Measurements from ENCODE around the gene TMEM61. TPM values are rescaled to one million over a fixed set of nuclear protein-coding genes. Genes with fewer than 3 reads are reported as not detected.

Gene TMEM61
- total and polyA plus RNA-seq, 11 donors, result 0.48 to 1.2 TPM; not detected in 9

- H3K9me3 ChIP-seq, result no peaks in the 10 kb centered on the region
- no peak overlapping the region for H3K4me3 ChIP-seq
- H3K27me3 ChIP-seq, result peaks cover 0 to 27% (median 5%) of the 10 kb centered on the region in 9 donors
- DNase-seq, result no peak
- no peaks in the 10 kb centered on the region for H3K36me3 ChIP-seq
- no peak overlapping the region for H3K27ac ChIP-seq
- no peak for TF ChIP-seq POLR2A (IDR thresholded peaks at IDR 0.05)
- no peak for TF ChIP-seq CTCF (IDR thresholded peaks at IDR 0.05)
- no peak for ATAC-seq
- H3K4me1 ChIP-seq, result peaks cover 0 to 11% (median 0%) of the 10 kb centered on the region in 12 donors
- WGBS, 4 donors, result 81 to 92% (median 87%) methylated on average over 5 of the region's 5 CpGs
- intact Hi-C loops (cut with DNase I), result no loop called here
Measured at GRCh38 chr1:54985556-54985955, 5.1 kb downstream of the TMEM61 start.

GRCh38 chr1:54986025-54986424, 5.6 kb downstream of the TMEM61 start:
- Histone ChIP-seq H3K4me3 (no peak overlapping the region), H3K4me1 (peaks cover 0 to 7% (median 0%) of the 10 kb centered on the region in 12 donors), H3K36me3 (no peaks in the 10 kb centered on the region), H3K9me3 (no peaks in the 10 kb centered on the region), H3K27ac (no peak overlapping the region), H3K27me3 (peaks cover 0 to 22% (median under 1%) of the 10 kb centered on the region in 9 donors)
- ATAC-seq (no peak), DNase-seq (no peak)
- TF ChIP-seq CTCF (IDR thresholded peaks at IDR 0.05) (no peak), POLR2A (IDR thresholded peaks at IDR 0.05) (no peak)
- intact Hi-C loops (cut with DNase I), result no loop called here
- WGBS, 4 donors, result 73 to 88% (median 86%) methylated on average over 10 to 15 of the region's 15 CpGs

GRCh38 chr1:54986533-54986932, 6.1 kb downstream of the TMEM61 start:
- no peak overlapping the region for H3K27ac ChIP-seq
- intact Hi-C loops (cut with DNase I), result no loop called here
- H3K36me3 ChIP-seq, result no peaks in the 10 kb centered on the region
- WGBS, 4 donors, result 90 to 94% (median 91%) methylated on average over 3 of the region's 3 CpGs
- ATAC-seq, result no peak
- peaks cover 0 to 17% (median 0%) of the 10 kb centered on the region in 9 donors for H3K27me3 ChIP-seq
- DNase-seq, result no peak
- H3K4me1 ChIP-seq, result peaks cover 0 to 6% (median 0%) of the 10 kb centered on the region in 12 donors
- no peak for TF ChIP-seq CTCF (IDR thresholded peaks at IDR 0.05)
- TF ChIP-seq POLR2A (IDR thresholded peaks at IDR 0.05), result no peak
- no peak overlapping the region for H3K4me3 ChIP-seq
- H3K9me3 ChIP-seq, result no peaks in the 10 kb centered on the region

- H3K4me1 ChIP-seq, result peaks cover 0 to 6% (median 0%) of the 10 kb centered on the region in 12 donors
- no peak overlapping the region for H3K4me3 ChIP-seq
- H3K27ac ChIP-seq, result no peak overlapping the region
- 60 to 78% (median 76%) methylated on average over 2 of the region's 2 CpGs for WGBS, 4 donors
- intact Hi-C loops (cut with DNase I), result no loop called here
- TF ChIP-seq POLR2A (IDR thresholded peaks at IDR 0.05) (no peak), CTCF (IDR thresholded peaks at IDR 0.05) (no peak)
- peaks cover 0 to 14% (median 0%) of the 10 kb centered on the region in 9 donors for H3K27me3 ChIP-seq
- no peaks in the 10 kb centered on the region for H3K9me3 ChIP-seq
- DNase-seq, result no peak
- no peak for ATAC-seq
- no peaks in the 10 kb centered on the region for H3K36me3 ChIP-seq
Measured at GRCh38 chr1:54987427-54987826, 7.0 kb downstream of the TMEM61 start.
